Activated CD8-positive, alpha-beta memory T cell treated with anti-CD3 and anti-CD28 coated beads, Interleukin-2, amount 10 ng/mL, durations not matched to agents 7 days and 5 days (primary cell): ENCODE measurements around the gene DUOX2. TPM values are rescaled to one million over a fixed set of nuclear protein-coding genes. Genes with fewer than 3 reads are reported as not detected.
"Not testable (repeated sequence)": the region's sequence is repeated elsewhere in the genome, so short reads cannot be mapped to it uniquely, and the experiment has no call there.

ENCODE experiments used
- ATAC-seq: fragments of 150-1000 bp; cut with Tn5 transposase; one replicate; pipeline ENCODE4 v1.10.0; 2021; ENCODE audit warnings: moderate library complexity
- CTCF ChIA-PET: fragments of 350-600 bp; sonication (Branson Sonifier 250); formaldehyde crosslinking; loops from one replicate; lab custom pipeline; 2021; ENCODE audit warnings: antibody characterized with exemption; lab: Charles Lee
- DNase-seq: peaks from one replicate; pipeline ENCODE4 v3.0.0-alpha.2; 2020
- H3K27ac Mint-ChIP-seq: one replicate; pipeline ENCODE4 v1.8.0; 2021; ENCODE audit warnings: mild to moderate bottlenecking, mixed read lengths
- H3K27me3 Mint-ChIP-seq: one replicate; pipeline ENCODE4 v1.8.0; 2021; ENCODE audit warnings: mixed read lengths
- H3K36me3 Mint-ChIP-seq: one replicate; pipeline ENCODE4 v1.8.0; 2021; ENCODE audit warnings: mild to moderate bottlenecking, mixed read lengths
- H3K4me1 Mint-ChIP-seq: one replicate; pipeline ENCODE4 v1.8.0; 2021; ENCODE audit warnings: mixed read lengths
- H3K4me3 Mint-ChIP-seq: one replicate; pipeline ENCODE4 v1.8.0; 2021; ENCODE audit warnings: mild to moderate bottlenecking, moderate library complexity, mixed read lengths
- H3K9me3 Mint-ChIP-seq: one replicate; pipeline ENCODE4 v1.8.0; 2022; ENCODE audit warnings: low read depth, mixed read lengths
- total RNA-seq, 2 experiments: library from RNA; stranded (reverse); gene quantifications; one replicate each; pipeline ENCODE4 v1.2.3, GENCODE V29; 2021

Gene DUOX2
- total RNA-seq, 2 experiments from 2014 or later: not detected

- peaks cover 38% of the 10 kb centered on the region for H3K36me3 Mint-ChIP-seq
- CTCF ChIA-PET: interaction anchor here (0.6 kb wide), 1 partner anchor 55 kb away, joined by 3 read pairs; no protein-coding TSS in a partner anchor
- peaks cover 12% of the 10 kb centered on the region for H3K9me3 Mint-ChIP-seq
- not testable (repeated sequence) for ATAC-seq, DNase-seq, H3K27ac Mint-ChIP-seq, H3K27me3 Mint-ChIP-seq, H3K4me1 Mint-ChIP-seq, H3K4me3 Mint-ChIP-seq
Measured at GRCh38 chr15:45052676-45053075, 61.3 kb downstream of the DUOX2 start.

- Mint-ChIP-seq H3K36me3 (peaks cover 40% of the 10 kb centered on the region), H3K9me3 (peaks cover 12% of the 10 kb centered on the region), H3K4me1 (no peaks in the 10 kb centered on the region), H3K27ac (no peak overlapping the region), H3K27me3 (no peaks in the 10 kb centered on the region), H3K4me3 (no peak overlapping the region)
- DNase-seq: no peak
- CTCF ChIA-PET: no interaction called here
- ATAC-seq: no peak
Measured at GRCh38 chr15:45050587-45050986, 63.4 kb downstream of the DUOX2 start.

- Mint-ChIP-seq H3K4me1 (no peaks in the 10 kb centered on the region), H3K27ac (no peak overlapping the region), H3K36me3 (peaks cover 40% of the 10 kb centered on the region), H3K9me3 (peaks cover 12% of the 10 kb centered on the region), H3K27me3 (no peaks in the 10 kb centered on the region), H3K4me3 (no peak overlapping the region)
- DNase-seq (no peak), ATAC-seq (no peak)
- CTCF ChIA-PET: no interaction called here
Measured at GRCh38 chr15:45048794-45049631, 65.0 kb downstream of the DUOX2 start.

GRCh38 chr15:45048449-45048793 lies 65.6 kb downstream of the DUOX2 start:
- ATAC-seq, H3K4me3 Mint-ChIP-seq, H3K27me3 Mint-ChIP-seq, CTCF ChIA-PET, DNase-seq, H3K4me1 Mint-ChIP-seq, H3K27ac Mint-ChIP-seq: not testable (repeated sequence)
- Mint-ChIP-seq H3K36me3 (peaks cover 40% of the 10 kb centered on the region), H3K9me3 (peaks cover 12% of the 10 kb centered on the region)

GRCh38 chr15:45044270-45044669 lies 69.7 kb downstream of the DUOX2 start:
- H3K4me3 Mint-ChIP-seq, H3K4me1 Mint-ChIP-seq, H3K27me3 Mint-ChIP-seq, ATAC-seq, H3K27ac Mint-ChIP-seq, H3K9me3 Mint-ChIP-seq, DNase-seq, CTCF ChIA-PET: not testable (repeated sequence)
- H3K36me3 Mint-ChIP-seq: peaks cover 14% of the 10 kb centered on the region

GRCh38 chr15:45042859-45043258 lies 71.1 kb downstream of the DUOX2 start:
- ATAC-seq, H3K27me3 Mint-ChIP-seq, CTCF ChIA-PET: not testable (repeated sequence)

More at GRCh38 chr15:45042859-45043258, 71.1 kb downstream of the DUOX2 start:
- H3K27ac Mint-ChIP-seq, H3K36me3 Mint-ChIP-seq, DNase-seq, H3K4me3 Mint-ChIP-seq, H3K9me3 Mint-ChIP-seq, H3K4me1 Mint-ChIP-seq: not testable (repeated sequence)

Other genes with a start within 250 kb of the DUOX2 start
- not detected for gene TERB2, start 157.5 kb downstream of the DUOX2 start, total RNA-seq
- gene SORD, start 91.0 kb downstream of the DUOX2 start, total RNA-seq: 10 to 100 TPM in 1 of 2 experiments, 1 to 10 TPM in 1; 7.8 to 10.7 TPM
- gene DUOXA2, start 154 bp upstream of the DUOX2 start, total RNA-seq: not detected
- not detected for gene DUOXA1, start 15.7 kb upstream of the DUOX2 start, total RNA-seq
- gene DUOX1, start 15.8 kb upstream of the DUOX2 start, total RNA-seq: under 1 TPM in 1 of 2 experiments, not detected in 1; 0.07 TPM
- 1 to 10 TPM; 2.2 to 4.5 TPM for gene SHF, start 73.8 kb upstream of the DUOX2 start, total RNA-seq
- gene SLC28A2, start 138.1 kb upstream of the DUOX2 start, total RNA-seq: not detected